Measurements from ENCODE around the gene SYT14. TPM values are rescaled to one million over a fixed set of nuclear protein-coding genes. Genes with fewer than 3 reads are reported as not detected.

SYT14 gene
- total and polyA plus RNA-seq, 2 of the 4 experiments (the other 2 are of a cell fraction): 0.14 to 1.3 TPM

- Histone ChIP-seq H3K27ac (ENCODE audit: insufficient read depth, low read length) (no peak overlapping the region), H2AFZ (replicated peaks; ENCODE audit: low read length, poor library complexity) (no peak overlapping the region), H3K4me2 (ENCODE audit: low read depth, low read length) (no peak overlapping the region), H2BK5ac (ENCODE audit: low read depth, low read length, poor library complexity, severe bottlenecking) (no peak overlapping the region), H3K4me3 (ENCODE audit: insufficient read depth, low read depth, low read length) (no peak overlapping the region), H4K5ac (ENCODE audit: low read depth, low read length) (no peak overlapping the region), H2BK15ac (ENCODE audit: low read depth, low read length) (no peak overlapping the region), H2BK120ac (ENCODE audit: low read depth, low read length) (no peak overlapping the region), H3K4me1 (ENCODE audit: control insufficient read depth, insufficient read depth, low read length) (no peaks in the 10 kb centered on the region), H3K14ac (replicated peaks; ENCODE audit: low read depth, low read length) (no peak overlapping the region), H3K9me1 (ENCODE audit: insufficient read depth, low read length) (no peaks in the 10 kb centered on the region), H3K9ac (ENCODE audit: low read depth, low read length) (no peak overlapping the region), H3K79me1 (ENCODE audit: low read depth in 1 of 2, low read length in 2 of 2) (no peaks in the 10 kb centered on the region), H3K9me3 (ENCODE audit: control insufficient read depth, insufficient read depth, low read length) (no peaks in the 10 kb centered on the region), H3K23ac (ENCODE audit: low read depth, low read length) (no peak overlapping the region), H3K18ac (ENCODE audit: low read depth, low read length) (no peak overlapping the region), H2AK9ac (replicated peaks; ENCODE audit: low read depth, low read length, poor library complexity) (no peak overlapping the region), H4K91ac (ENCODE audit: insufficient read depth, low read depth, low read length) (no peak overlapping the region), H2BK20ac (ENCODE audit: low read depth, low read length) (no peak overlapping the region), H3K56ac (ENCODE audit: extremely low read depth, insufficient read depth, low read length) (no peak overlapping the region), H3K4ac (ENCODE audit: low read depth, low read length) (no peak overlapping the region), H3K27me3 (ENCODE audit: control insufficient read depth, insufficient read depth, low read length) (no peaks in the 10 kb centered on the region), H2AK5ac (ENCODE audit: low read depth, low read length) (no peak overlapping the region), H4K8ac (ENCODE audit: low read depth in 2 of 2, low read length in 2 of 2) (no peak overlapping the region), H4K20me1 (ENCODE audit: insufficient read depth, low read length) (no peaks in the 10 kb centered on the region), H3K36me3 (ENCODE audit: control insufficient read depth, insufficient read depth, low read length) (no peaks in the 10 kb centered on the region)
- CTCF ChIA-PET: no interaction called here
- in situ Hi-C loops (cut with MboI; ENCODE audit: low sequenced_read_pairs) (no loop called here), intact Hi-C loops (cut with micrococcal nuclease) (no loop called here), dilution Hi-C loops (cut with HindIII; ENCODE audit: low sequenced_read_pairs, unreplicated experiment) (no loop called here)
- no TSS peak for BruUV-seq (replicated peaks)
- TF ChIP-seq, protein P1, sequence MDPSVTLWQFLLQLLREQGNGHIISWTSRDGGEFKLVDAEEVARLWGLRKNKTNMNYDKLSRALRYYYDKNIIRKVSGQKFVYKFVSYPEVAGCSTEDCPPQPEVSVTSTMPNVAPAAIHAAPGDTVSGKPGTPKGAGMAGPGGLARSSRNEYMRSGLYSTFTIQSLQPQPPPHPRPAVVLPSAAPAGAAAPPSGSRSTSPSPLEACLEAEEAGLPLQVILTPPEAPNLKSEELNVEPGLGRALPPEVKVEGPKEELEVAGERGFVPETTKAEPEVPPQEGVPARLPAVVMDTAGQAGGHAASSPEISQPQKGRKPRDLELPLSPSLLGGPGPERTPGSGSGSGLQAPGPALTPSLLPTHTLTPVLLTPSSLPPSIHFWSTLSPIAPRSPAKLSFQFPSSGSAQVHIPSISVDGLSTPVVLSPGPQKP (IDR thresholded peaks at IDR 0.05; ENCODE audit: borderline replicate concordance, low read depth, low read length): no peak
- TF ChIP-seq SMC3 (IDR thresholded peaks at IDR 0.05; ENCODE audit: low read depth, low read length) (no peak), NFE2L2 (IDR thresholded peaks at IDR 0.05; ENCODE audit: low read depth, low read length) (no peak), MXI1 (IDR thresholded peaks at IDR 0.05; ENCODE audit: borderline replicate concordance, low read depth, low read length) (no peak), RFX5 (IDR thresholded peaks at IDR 0.05; ENCODE audit: low read depth, low read length) (no peak)
- no CpG with 5 or more reads among the region's 2 CpGs for WGBS, 2 experiments (ENCODE audit: extremely low coverage in 2 of 2, insufficient read length in 1 of 2)
- ATAC-seq (ENCODE audit: low read depth) (no peak), DNase-seq (no peak)
- POLR2A ChIA-PET (ENCODE audit: unreplicated experiment): no interaction called here
These were observed 18.1 kb downstream of the SYT14 start for GRCh38 chr1:209956116-209956515.
